ES-I3 (cell line): Measurements from ENCODE around the gene LRRTM4.

Experiments used
- H3K36me3 ChIP-seq: 2 replicates; pipeline ENCODE4 v1.6.1; 2013; ENCODE audit warnings: mild to moderate bottlenecking, low read length, control low read depth, moderate library complexity; ENCODE audit not compliant: insufficient read depth
- H3K4me1 ChIP-seq: 2 replicates; pipeline ENCODE4 v1.6.1; 2013; ENCODE audit warnings: mild to moderate bottlenecking, control low read depth, low read length; ENCODE audit not compliant: insufficient read depth
- H3K9ac ChIP-seq: 2 replicates; pipeline ENCODE4 v1.6.1; 2013; ENCODE audit warnings: low read depth, mild to moderate bottlenecking, low read length, moderate library complexity
- H3K9me3 ChIP-seq: 2 replicates; pipeline ENCODE4 v1.6.1; 2013; ENCODE audit warnings: mild to moderate bottlenecking, low read length, moderate library complexity; ENCODE audit not compliant: control insufficient read depth, insufficient read depth

The LRRTM4 gene

GRCh38 chr2:77325395-77325794 lies 196.8 kb downstream of the LRRTM4 start:
- Histone ChIP-seq H3K36me3 (no peaks in the 10 kb centered on the region; the same call in 1 of the 2 replicates), H3K9me3 (no peaks in the 10 kb centered on the region), H3K9ac (no peak overlapping the region), H3K4me1 (peaks cover 16% of the 10 kb centered on the region; the same call in 1 of the 2 replicates)

DNA sequence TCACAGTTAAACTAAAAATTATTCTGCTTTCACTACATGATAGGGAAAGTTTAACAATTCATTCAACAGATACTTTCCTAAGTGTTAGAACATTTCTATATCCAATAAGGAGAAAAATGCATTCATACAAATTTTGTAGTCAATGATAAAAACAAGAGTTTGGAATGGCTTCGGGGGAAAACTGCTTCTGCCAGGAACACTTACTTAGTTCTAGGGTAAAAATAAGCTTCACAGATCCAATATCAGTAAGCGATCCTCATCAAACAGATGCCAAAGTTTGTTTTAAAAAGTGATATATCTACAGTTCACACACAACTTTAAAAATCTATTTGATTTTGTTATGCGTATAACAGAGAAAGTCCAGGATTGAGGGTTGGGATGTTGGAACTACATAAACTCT lies 199.7 kb downstream of the LRRTM4 start:
- no peaks in the 10 kb centered on the region for H3K9me3 ChIP-seq
- no peak overlapping the region for H3K9ac ChIP-seq
- H3K4me1 ChIP-seq, result peaks cover 2% of the 10 kb centered on the region; the same call in 1 of the 2 replicates
- H3K36me3 ChIP-seq, result no peaks in the 10 kb centered on the region

- no peaks in the 10 kb centered on the region for H3K4me1 ChIP-seq
- H3K9me3 ChIP-seq, result no peaks in the 10 kb centered on the region
- no peaks in the 10 kb centered on the region for H3K36me3 ChIP-seq
- no peak overlapping the region for H3K9ac ChIP-seq
Measured at GRCh38 chr2:77314721-77315120, 207.5 kb downstream of the LRRTM4 start.

DNA sequence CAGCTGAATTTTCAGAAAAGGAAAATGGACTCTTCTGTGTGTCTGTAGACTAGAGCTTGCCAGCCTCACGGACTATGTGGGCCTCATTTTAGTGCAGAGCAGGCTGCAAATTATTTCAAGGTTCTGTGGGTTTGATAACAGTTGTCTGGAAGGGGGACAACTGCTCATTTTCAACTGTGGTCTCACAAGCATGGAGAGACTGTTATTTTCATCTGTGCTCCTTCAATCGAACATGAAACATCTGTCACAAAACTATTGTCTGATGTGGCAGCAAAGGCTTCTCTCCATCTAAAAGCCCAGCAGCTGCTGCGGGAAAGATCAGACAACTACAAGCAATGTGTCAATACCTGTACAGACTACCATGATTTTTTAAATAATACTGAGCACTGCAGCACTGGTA lies 211.8 kb downstream of the LRRTM4 start:
- H3K4me1 ChIP-seq, result no peaks in the 10 kb centered on the region
- H3K36me3 ChIP-seq, result no peaks in the 10 kb centered on the region
- H3K9me3 ChIP-seq, result no peaks in the 10 kb centered on the region
- H3K9ac ChIP-seq, result no peak overlapping the region

DNA sequence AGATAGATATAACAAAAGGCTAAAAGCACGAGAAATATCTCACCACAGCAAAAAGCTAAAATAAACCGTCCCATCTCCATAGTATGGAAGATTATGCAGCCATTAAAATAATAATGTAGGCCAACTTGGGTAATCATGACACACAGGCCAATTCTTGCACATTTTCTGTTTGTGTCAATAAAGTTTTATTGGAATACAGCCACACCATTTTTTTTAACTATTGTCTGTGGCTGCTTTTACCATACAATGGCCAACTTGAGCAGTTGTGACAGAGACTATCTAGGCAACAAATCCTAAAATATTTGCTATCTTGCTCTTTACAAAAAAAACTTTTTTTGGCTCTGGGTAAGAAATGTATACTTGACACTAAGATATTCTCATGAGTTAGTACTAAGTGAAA lies 212.5 kb downstream of the LRRTM4 start:
- no peaks in the 10 kb centered on the region for H3K36me3 ChIP-seq
- H3K9ac ChIP-seq, result no peak overlapping the region
- no peaks in the 10 kb centered on the region for H3K9me3 ChIP-seq
- no peaks in the 10 kb centered on the region for H3K4me1 ChIP-seq

DNA sequence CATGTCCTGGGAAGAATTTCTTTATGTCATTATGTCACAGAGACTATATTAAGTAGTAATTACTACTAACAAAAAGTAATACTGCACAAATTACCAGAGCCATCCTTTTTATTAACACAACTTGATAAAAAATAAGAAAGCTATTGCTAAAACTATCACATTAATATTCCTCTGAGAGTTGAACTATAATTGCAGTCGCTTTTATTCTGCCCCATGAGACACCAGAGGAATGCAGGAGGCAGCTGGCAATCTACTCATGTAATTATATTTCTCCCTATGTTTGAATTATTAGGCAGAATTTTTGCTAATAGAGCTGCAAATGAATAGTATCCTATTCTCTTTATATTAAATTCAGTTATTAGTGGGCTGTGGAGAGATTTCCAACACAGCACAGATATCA lies 220.7 kb downstream of the LRRTM4 start:
- Histone ChIP-seq H3K4me1 (no peaks in the 10 kb centered on the region), H3K9me3 (no peaks in the 10 kb centered on the region)

DNA sequence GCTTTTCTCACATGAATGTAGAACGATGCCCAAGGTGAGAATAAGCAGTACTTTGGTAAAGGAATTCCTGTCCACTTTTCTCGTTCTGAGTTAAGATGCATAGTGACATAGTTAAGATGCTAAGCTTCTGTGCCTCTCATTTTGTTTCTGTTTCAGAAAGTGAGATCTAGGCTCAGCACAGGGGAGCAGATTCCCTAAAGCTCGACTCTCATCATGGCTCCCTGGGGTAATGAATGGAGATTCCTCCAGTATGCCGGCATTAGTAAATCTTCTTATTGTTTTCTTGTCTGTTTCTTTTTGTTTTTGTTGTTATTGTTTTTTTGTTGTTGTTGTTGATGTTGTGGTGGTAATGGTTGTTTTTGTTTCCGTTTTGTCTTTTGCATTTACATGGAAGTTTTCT lies 225.4 kb downstream of the LRRTM4 start:
- no peaks in the 10 kb centered on the region for H3K9me3 ChIP-seq
- no peaks in the 10 kb centered on the region for H3K4me1 ChIP-seq
- H3K9ac ChIP-seq, result no peak overlapping the region
- no peaks in the 10 kb centered on the region for H3K36me3 ChIP-seq

More for the DNA sequence above, 220.7 kb downstream of the LRRTM4 start:
- no peaks in the 10 kb centered on the region for H3K36me3 ChIP-seq
- no peak overlapping the region for H3K9ac ChIP-seq

DNA sequence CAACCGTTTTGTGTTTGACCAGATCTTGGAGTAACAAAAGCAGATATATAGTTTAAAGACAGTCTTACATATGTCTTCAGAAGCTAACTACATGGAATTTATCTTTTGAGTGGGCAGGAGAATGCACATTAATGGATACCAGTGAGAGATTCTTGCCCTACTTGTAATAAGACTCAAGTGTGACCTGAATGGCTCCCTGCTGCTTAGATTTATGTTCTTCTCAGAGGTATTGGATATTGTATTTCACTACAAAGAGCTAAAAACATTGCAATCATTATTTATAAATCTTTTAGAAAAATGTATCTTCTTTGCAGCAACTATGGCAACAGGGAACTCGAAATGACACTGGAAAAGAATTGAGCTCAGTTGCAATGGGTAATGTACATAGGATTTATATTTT lies 227.7 kb downstream of the LRRTM4 start:
- no peak overlapping the region for H3K9ac ChIP-seq

DNA sequence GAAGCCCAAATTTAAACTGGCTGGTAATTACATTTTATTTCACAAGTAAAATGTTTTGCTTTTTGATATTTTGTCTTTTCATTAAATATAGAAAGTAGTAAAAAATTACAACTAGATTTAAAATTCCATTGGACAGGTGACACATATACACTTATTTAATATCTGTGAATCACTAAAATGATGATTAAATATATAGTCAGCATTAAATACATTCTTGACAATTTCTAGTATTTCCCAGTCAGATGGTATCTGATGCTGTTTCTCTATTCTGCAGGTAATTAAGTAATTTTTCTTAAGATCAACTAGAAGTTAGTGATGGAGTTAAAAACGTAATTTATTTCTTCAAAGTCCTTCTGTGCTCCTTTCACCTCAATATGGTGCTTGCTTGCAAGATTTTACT lies 237.8 kb downstream of the LRRTM4 start:
- H3K9me3 ChIP-seq, result no peaks in the 10 kb centered on the region
- no peaks in the 10 kb centered on the region for H3K4me1 ChIP-seq
- no peaks in the 10 kb centered on the region for H3K36me3 ChIP-seq
- no peak overlapping the region for H3K9ac ChIP-seq

More for the DNA sequence above, 227.7 kb downstream of the LRRTM4 start:
- no peaks in the 10 kb centered on the region for H3K36me3 ChIP-seq
- H3K9me3 ChIP-seq, result no peaks in the 10 kb centered on the region
- no peaks in the 10 kb centered on the region for H3K4me1 ChIP-seq

- H3K36me3 ChIP-seq, result no peaks in the 10 kb centered on the region
- H3K4me1 ChIP-seq, result no peaks in the 10 kb centered on the region
- no peak overlapping the region for H3K9ac ChIP-seq
- no peaks in the 10 kb centered on the region for H3K9me3 ChIP-seq
Measured at GRCh38 chr2:77271262-77271661, 250.9 kb downstream of the LRRTM4 start.

DNA sequence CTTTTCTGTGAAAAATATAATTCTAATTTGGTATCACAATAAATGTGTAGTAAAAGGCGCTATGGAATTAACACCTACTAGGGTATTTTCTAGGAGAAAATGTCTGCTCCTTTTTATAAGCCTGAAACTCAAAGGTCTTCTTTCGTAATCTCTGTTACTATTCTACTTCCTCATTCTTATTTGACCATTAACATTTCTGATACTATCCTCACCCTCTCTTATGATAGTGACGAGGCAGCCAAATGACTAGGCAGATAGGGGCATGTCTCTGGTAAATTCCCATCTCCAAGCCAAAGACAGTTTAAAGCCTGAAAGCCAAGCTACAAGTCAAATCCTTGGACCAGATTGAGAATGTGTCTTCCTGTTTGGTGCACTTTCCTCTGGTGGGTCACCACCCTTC lies 251.7 kb downstream of the LRRTM4 start:
- no peaks in the 10 kb centered on the region for H3K36me3 ChIP-seq
- no peak overlapping the region for H3K9ac ChIP-seq
- H3K9me3 ChIP-seq, result no peaks in the 10 kb centered on the region
- H3K4me1 ChIP-seq, result no peaks in the 10 kb centered on the region

GRCh38 chr2:77268626-77269025 lies 253.6 kb downstream of the LRRTM4 start:
- Histone ChIP-seq H3K9me3 (no peaks in the 10 kb centered on the region), H3K4me1 (no peaks in the 10 kb centered on the region), H3K36me3 (no peaks in the 10 kb centered on the region), H3K9ac (no peak overlapping the region)

DNA sequence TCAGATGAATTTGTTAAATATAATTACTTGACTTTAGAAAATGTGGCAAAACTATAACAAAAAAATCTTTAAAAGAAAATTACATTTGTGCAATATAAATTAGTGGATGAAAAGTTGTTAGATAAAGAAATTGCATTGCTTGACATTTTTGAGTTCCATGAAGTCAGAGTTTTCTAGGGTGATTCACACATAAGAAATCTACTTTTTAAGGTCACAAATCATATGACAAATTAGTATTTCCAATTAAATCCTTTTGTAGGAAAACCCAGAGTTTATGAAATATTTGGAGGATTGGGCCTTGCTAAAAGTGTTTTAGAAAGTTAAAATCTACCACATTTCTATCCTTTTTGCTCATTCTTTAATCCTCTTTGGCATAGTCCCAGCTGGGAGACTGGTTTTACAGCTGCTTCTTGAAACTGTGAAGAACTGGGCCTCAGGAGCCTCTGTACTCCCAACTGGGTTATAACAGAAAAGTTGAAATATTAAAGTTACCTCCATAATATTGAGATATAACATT lies 289.2 kb downstream of the LRRTM4 start:
- Histone ChIP-seq H3K9ac (no peak overlapping the region), H3K36me3 (no peaks in the 10 kb centered on the region), H3K4me1 (no peaks in the 10 kb centered on the region), H3K9me3 (no peaks in the 10 kb centered on the region)

DNA sequence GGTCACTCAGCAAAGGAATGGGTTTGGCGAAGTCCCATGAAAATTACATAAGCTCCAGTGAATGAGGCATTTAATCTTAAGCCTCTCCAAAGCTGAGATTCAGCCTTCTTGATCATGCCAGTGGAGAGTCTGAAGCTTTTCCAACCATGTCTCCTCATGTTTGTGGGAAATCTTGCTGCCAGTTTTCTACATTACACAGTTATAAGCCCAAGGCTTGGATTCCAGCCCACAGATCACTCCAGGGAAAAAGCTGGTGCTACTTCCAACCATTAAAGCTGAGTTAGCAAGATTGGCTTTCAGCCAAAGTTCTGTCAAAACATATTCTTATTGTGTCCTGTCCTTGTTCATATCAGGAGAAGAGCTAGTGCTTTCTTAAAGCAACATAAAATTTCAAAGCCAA lies 293.8 kb downstream of the LRRTM4 start:
- Histone ChIP-seq H3K9me3 (no peaks in the 10 kb centered on the region), H3K36me3 (no peaks in the 10 kb centered on the region), H3K9ac (no peak overlapping the region), H3K4me1 (no peaks in the 10 kb centered on the region)

- H3K36me3 ChIP-seq, result no peaks in the 10 kb centered on the region
- no peaks in the 10 kb centered on the region for H3K4me1 ChIP-seq
- no peak overlapping the region for H3K9ac ChIP-seq
- H3K9me3 ChIP-seq, result no peaks in the 10 kb centered on the region
Measured at GRCh38 chr2:77210725-77211124, 311.5 kb downstream of the LRRTM4 start.

GRCh38 chr2:77207331-77207730 lies 314.8 kb downstream of the LRRTM4 start:
- no peaks in the 10 kb centered on the region for H3K36me3 ChIP-seq
- no peaks in the 10 kb centered on the region for H3K4me1 ChIP-seq
- no peaks in the 10 kb centered on the region for H3K9me3 ChIP-seq
- no peak overlapping the region for H3K9ac ChIP-seq
